Progenitor cell of endocrine pancreas (in vitro differentiated cells): ENCODE results near the gene DSCAML1. TPM values are rescaled to one million over a fixed set of nuclear protein-coding genes. Genes with fewer than 3 reads are reported as not detected.
A peak's percentile ranks its signal among the peaks of the same experiment; 100 is the strongest.

Source experiments
- DNase-seq: peaks from one replicate; pipeline ENCODE4 v3.0.0; 2021; ENCODE audit warnings: low spot score; ENCODE audit not compliant: unreplicated experiment
- H3K27ac Mint-ChIP-seq: 2 replicates; pipeline ENCODE4 v1.8.0; 2021; ENCODE audit warnings: mild to moderate bottlenecking, moderate library complexity, mixed read lengths
- H3K27me3 Mint-ChIP-seq: 2 replicates; pipeline ENCODE4 v1.8.0; 2021; ENCODE audit warnings: mixed read lengths
- H3K36me3 Mint-ChIP-seq: 2 replicates; pipeline ENCODE4 v1.8.0; 2022; ENCODE audit warnings: mixed read lengths; ENCODE audit not compliant: insufficient read depth
- H3K4me1 Mint-ChIP-seq: 2 replicates; pipeline ENCODE4 v1.8.0; 2021; ENCODE audit warnings: low read depth, mixed read lengths
- H3K4me3 Mint-ChIP-seq: 2 replicates; pipeline ENCODE4 v1.8.0; 2021; ENCODE audit warnings: low read depth, mild to moderate bottlenecking, moderate library complexity, mixed read lengths
- H3K9me3 Mint-ChIP-seq: 2 replicates; pipeline ENCODE4 v1.8.0; 2021; ENCODE audit warnings: low read depth, mixed read lengths
- total RNA-seq: library from RNA; stranded (reverse); gene quantifications from 2 replicates; pipeline ENCODE4 v1.2.1, GENCODE V29; 2021
- TF ChIP-seq, protein P1 (sequence below): fragments of 200-600 bp; sonication (generic); IDR thresholded peaks from one replicate; pipeline ENCODE4 v1.5.0; 2021; ENCODE audit warnings: antibody characterized with exemption, mild to moderate bottlenecking; ENCODE audit not compliant: unreplicated experiment

Gene DSCAML1
- total RNA-seq, 1 donor from 2014 or later, result 2.7 TPM

DNA sequence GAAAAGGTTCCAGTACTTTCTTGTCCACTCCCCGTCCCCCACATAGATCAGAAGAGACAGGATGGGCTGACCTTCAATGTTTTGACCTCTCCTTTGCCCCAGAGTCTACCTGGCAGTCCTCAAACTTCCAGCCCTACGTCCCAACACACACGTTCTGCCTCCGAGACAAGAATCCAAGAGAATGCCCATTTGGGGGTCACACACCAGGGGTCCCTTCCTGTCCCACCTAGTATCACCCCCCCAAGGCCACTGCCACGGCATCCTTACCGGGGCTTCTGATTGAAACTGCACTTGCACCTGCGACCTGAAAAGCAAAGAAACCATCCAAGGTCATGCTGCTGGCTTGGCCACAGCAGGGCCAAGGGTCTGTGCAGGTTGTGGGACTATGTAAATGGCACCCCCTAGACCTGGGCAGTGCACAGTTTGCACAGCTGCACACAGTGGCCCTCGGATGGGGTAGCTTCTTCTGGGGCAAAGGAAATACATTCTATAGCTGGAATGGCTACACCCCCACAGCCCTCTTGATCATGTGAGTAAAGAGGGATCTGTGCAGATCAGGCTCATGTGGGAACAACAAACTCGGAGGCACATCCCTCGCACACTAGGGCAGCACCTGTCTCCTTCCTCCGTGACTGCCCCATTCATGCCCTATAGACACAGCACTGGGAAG, 44.0 kb upstream of the DSCAML1 start:
- Mint-ChIP-seq H3K27me3 (no peaks in the 10 kb centered on the region), H3K27ac (peak overlapping the region; percentile 37), H3K4me3 (no peak overlapping the region), H3K4me1 (peaks cover 14% of the 10 kb centered on the region), H3K9me3 (no peaks in the 10 kb centered on the region), H3K36me3 (no peaks in the 10 kb centered on the region)
- no peak for DNase-seq
- TF ChIP-seq, protein P1, sequence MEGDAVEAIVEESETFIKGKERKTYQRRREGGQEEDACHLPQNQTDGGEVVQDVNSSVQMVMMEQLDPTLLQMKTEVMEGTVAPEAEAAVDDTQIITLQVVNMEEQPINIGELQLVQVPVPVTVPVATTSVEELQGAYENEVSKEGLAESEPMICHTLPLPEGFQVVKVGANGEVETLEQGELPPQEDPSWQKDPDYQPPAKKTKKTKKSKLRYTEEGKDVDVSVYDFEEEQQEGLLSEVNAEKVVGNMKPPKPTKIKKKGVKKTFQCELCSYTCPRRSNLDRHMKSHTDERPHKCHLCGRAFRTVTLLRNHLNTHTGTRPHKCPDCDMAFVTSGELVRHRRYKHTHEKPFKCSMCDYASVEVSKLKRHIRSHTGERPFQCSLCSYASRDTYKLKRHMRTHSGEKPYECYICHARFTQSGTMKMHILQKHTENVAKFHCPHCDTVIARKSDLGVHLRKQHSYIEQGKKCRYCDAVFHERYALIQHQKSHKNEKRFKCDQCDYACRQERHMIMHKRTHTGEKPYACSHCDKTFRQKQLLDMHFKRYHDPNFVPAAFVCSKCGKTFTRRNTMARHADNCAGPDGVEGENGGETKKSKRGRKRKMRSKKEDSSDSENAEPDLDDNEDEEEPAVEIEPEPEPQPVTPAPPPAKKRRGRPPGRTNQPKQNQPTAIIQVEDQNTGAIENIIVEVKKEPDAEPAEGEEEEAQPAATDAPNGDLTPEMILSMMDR, result no peak

DNA sequence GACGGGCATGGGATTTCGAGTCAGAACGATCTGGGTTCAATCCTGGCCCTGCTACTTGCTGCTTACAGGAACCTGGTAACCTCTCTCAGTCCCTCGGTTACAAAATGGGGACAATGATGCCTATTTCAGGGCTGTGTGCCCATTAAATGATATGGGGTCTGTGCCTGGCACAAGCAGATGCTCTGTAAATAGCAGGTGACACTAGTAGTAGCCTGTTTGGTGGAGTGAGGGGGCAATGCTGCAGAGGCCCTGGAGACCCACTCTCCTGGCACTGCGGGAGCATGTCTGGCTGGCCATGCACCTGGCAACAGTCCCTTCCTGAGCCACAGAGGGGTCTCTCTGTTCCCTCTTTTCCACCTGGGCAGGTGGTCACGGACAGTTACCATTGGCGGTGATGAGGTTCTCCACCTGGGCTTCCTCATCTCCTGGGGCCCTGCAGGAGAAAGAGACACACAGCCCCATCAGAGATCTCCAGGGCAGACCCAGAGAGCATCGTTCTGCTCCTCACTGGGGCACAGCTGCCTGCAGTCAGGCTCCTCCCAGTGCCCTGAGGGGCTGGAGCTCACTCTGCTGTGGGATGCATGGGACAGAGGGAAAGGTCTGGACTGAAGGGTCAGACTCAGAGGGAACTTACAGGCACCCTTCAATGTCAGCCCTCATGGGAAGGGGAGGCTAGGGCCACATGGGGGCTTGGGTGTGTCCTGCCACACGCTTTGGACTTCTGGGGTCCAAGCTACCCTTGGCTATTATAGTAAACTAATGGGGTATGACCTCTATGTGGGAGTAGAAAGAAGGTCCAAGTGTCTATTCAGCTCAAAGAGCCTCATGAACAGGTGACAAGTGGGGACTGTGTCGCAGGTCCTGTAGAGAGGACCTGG, 43.2 kb upstream of the DSCAML1 start:
- H3K9me3 Mint-ChIP-seq, result no peaks in the 10 kb centered on the region
- H3K27me3 Mint-ChIP-seq, result no peaks in the 10 kb centered on the region
- H3K4me1 Mint-ChIP-seq, result peaks cover 14% of the 10 kb centered on the region
- H3K4me3 Mint-ChIP-seq, result no peak overlapping the region
- H3K27ac Mint-ChIP-seq, result no peak overlapping the region
- H3K36me3 Mint-ChIP-seq, result no peaks in the 10 kb centered on the region
- TF ChIP-seq, protein P1, result no peak
- no peak for DNase-seq

DNA sequence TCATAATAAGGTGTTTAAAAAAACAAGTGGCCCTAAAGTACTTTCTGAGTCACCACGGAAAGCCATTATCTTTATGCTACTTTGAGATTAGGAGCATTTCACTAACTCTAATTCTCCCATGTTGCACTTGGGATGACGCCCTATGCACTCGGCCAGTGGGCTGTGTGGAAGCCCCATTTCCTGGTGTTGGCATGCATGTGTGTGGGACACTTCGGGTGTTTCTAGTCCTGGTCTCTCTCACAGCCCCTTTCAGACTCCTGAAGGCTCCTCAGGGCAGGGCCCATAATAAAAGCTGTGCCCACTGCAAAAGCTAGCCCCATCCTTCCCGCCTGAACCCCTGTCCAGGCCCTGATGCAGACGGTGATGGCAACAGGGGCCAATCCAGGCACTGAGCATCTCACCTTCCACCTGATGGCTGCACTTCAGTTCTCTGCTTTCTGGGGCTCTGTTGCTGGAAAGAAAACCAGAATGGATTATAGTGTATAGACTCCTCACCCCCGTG, 42.4 kb upstream of the DSCAML1 start:
- Mint-ChIP-seq H3K36me3 (no peaks in the 10 kb centered on the region), H3K4me3 (no peak overlapping the region)

DNA sequence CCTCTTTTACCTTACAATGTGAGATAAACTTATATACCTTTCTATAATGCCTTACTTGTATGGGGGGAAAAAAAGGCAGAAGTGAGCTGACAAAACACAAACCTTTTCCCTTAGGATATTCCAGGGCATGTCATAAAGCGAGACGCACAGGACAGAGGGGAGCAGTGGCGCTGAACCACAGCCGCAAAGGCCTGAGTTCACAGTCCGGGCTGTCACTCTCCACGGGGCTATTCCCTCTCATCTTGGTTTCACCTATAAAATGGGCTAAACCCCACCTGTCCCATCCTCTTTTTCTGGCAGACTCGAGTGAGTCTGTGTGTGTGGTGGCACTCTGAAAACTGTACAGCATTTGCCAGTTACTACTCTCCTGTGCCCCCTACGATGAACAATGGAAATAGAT, 41.9 kb upstream of the DSCAML1 start:
- Mint-ChIP-seq H3K27ac (no peak overlapping the region), H3K27me3 (no peaks in the 10 kb centered on the region), H3K4me1 (peaks cover 24% of the 10 kb centered on the region), H3K9me3 (no peaks in the 10 kb centered on the region), H3K4me3 (no peak overlapping the region), H3K36me3 (no peaks in the 10 kb centered on the region)
- DNase-seq, result no peak
- TF ChIP-seq, protein P1, result no peak

More for the DNA sequence above, 42.4 kb upstream of the DSCAML1 start:
- no peaks in the 10 kb centered on the region for H3K27me3 Mint-ChIP-seq
- TF ChIP-seq, protein P1, result no peak
- H3K27ac Mint-ChIP-seq, result no peak overlapping the region
- H3K9me3 Mint-ChIP-seq, result no peaks in the 10 kb centered on the region
- peaks cover 19% of the 10 kb centered on the region for H3K4me1 Mint-ChIP-seq
- DNase-seq, result no peak

DNA sequence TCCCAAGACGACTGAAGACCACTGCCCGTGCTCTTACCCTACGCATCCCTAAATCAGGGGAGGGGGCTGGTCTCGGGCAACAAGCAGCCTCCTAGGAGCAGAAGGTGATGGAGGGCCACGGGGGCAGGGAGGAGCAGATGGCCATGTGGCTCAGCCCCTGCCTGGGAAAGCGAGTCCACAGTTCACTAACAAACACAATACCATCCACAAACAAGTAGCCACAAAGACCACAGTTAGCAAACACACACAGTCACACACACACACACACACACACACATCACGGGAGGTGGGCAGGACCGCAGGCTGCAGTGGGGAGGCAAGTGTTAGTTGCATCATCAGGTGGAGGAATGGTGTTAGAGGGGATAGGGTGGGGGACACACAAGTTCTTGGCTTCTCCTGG, 40.8 kb upstream of the DSCAML1 start:
- DNase-seq, result no peak
- peaks cover 35% of the 10 kb centered on the region for H3K4me1 Mint-ChIP-seq
- H3K27me3 Mint-ChIP-seq, result no peaks in the 10 kb centered on the region
- H3K27ac Mint-ChIP-seq, result no peak overlapping the region
- TF ChIP-seq, protein P1, result no peak
- no peak overlapping the region for H3K4me3 Mint-ChIP-seq
- H3K9me3 Mint-ChIP-seq, result no peaks in the 10 kb centered on the region
- H3K36me3 Mint-ChIP-seq, result no peaks in the 10 kb centered on the region
